H9 (cell line): ENCODE results near the gene MRFAP1. TPM values are rescaled to one million over a fixed set of nuclear protein-coding genes. Genes with fewer than 3 reads are reported as not detected.

Source experiments
- DNase-seq: peaks from one replicate; pipeline ENCODE4 v3.0.0-alpha.2; 2017
- H2AFZ ChIP-seq: one replicate; pipeline ENCODE4 v1.6.1; 2013; ENCODE audit warnings: mild to moderate bottlenecking, low read length, control low read depth, moderate library complexity
- H2AK5ac ChIP-seq: 2 replicates; pipeline ENCODE4 v1.6.1; 2013; ENCODE audit warnings: low read length, control low read depth, mixed read lengths; ENCODE audit not compliant: insufficient read length
- H2BK120ac ChIP-seq: one replicate; pipeline ENCODE4 v1.6.1; 2013; ENCODE audit warnings: low read depth, mild to moderate bottlenecking, low read length, control low read depth, inconsistent platforms; ENCODE audit not compliant: poor library complexity, severe bottlenecking
- H2BK12ac ChIP-seq: 2 replicates; pipeline ENCODE4 v1.6.1; 2013; ENCODE audit warnings: low read length, control low read depth, mixed read lengths, low read depth; ENCODE audit not compliant: insufficient read length
- H2BK15ac ChIP-seq: 2 replicates; pipeline ENCODE4 v1.6.1; 2013; ENCODE audit warnings: low read depth, low read length, control low read depth
- H2BK20ac ChIP-seq: one replicate; pipeline ENCODE4 v1.6.1; 2013; ENCODE audit warnings: low read depth, mild to moderate bottlenecking, low read length, control low read depth, inconsistent platforms; ENCODE audit not compliant: poor library complexity, severe bottlenecking
- H2BK5ac ChIP-seq: 2 replicates; pipeline ENCODE4 v1.6.1; 2013; ENCODE audit warnings: low read length, control low read depth, mixed read lengths; ENCODE audit not compliant: insufficient read length
- H3K14ac ChIP-seq: 2 replicates; pipeline ENCODE4 v1.6.1; 2013; ENCODE audit warnings: low read length, control low read depth; ENCODE audit not compliant: insufficient read depth
- H3K18ac ChIP-seq: 2 replicates; pipeline ENCODE4 v1.6.1; 2013; ENCODE audit warnings: low read depth, mild to moderate bottlenecking, mixed read lengths, low read length, control low read depth; ENCODE audit not compliant: insufficient read length
- H3K23ac ChIP-seq: 2 replicates; pipeline ENCODE4 v1.6.1; 2013; ENCODE audit warnings: low read length, control low read depth, mixed read lengths, low read depth; ENCODE audit not compliant: insufficient read length
- H3K23me2 ChIP-seq: 2 replicates; pipeline ENCODE4 v1.6.1; 2013; ENCODE audit warnings: low read depth, mild to moderate bottlenecking, mixed read lengths, low read length, control low read depth; ENCODE audit not compliant: insufficient read length, poor library complexity, severe bottlenecking
- H3K27ac ChIP-seq: 2 replicates; pipeline ENCODE4 v1.5.1; 2013; ENCODE audit warnings: low read length, control low read depth, mixed read lengths, low read depth; ENCODE audit not compliant: insufficient read length
- H3K27me3 ChIP-seq: 2 replicates; pipeline ENCODE4 v1.6.1; 2013; ENCODE audit warnings: low read length, control low read depth, inconsistent platforms; ENCODE audit not compliant: insufficient read depth
- H3K4ac ChIP-seq: 2 replicates; pipeline ENCODE4 v1.6.1; 2013; ENCODE audit warnings: low read depth, mild to moderate bottlenecking, control low read depth, inconsistent platforms, low read length, moderate library complexity
- H3K4me1 ChIP-seq: 2 replicates; pipeline ENCODE4 v1.6.1; 2013; ENCODE audit warnings: low read length, control low read depth, inconsistent platforms; ENCODE audit not compliant: insufficient read depth
- H3K4me2 ChIP-seq: 2 replicates; pipeline ENCODE4 v1.6.1; 2013; ENCODE audit warnings: low read length, control low read depth, mixed read lengths; ENCODE audit not compliant: insufficient read length, insufficient read depth
- H3K56ac ChIP-seq: 2 replicates; pipeline ENCODE4 v1.6.1; 2013; ENCODE audit warnings: low read depth, mild to moderate bottlenecking, mixed read lengths, low read length, control low read depth; ENCODE audit not compliant: insufficient read length
- H3K79me1 ChIP-seq: 2 replicates; pipeline ENCODE4 v1.6.1; 2013; ENCODE audit warnings: low read depth, mild to moderate bottlenecking, moderate library complexity, low read length, control low read depth, inconsistent platforms; ENCODE audit not compliant: insufficient read depth, poor library complexity, severe bottlenecking
- H3K79me2 ChIP-seq: 2 replicates; pipeline ENCODE4 v1.6.1; 2013; ENCODE audit warnings: low read length, control low read depth, inconsistent platforms; ENCODE audit not compliant: insufficient read depth
- H3K9ac ChIP-seq: 2 replicates; pipeline ENCODE4 v1.6.1; 2013; ENCODE audit warnings: low read length, control low read depth, mixed read lengths; ENCODE audit not compliant: insufficient read length; ENCODE audit errors: extremely low read depth
- H3K9me3 ChIP-seq: one replicate; pipeline ENCODE4 v1.6.1; 2013; ENCODE audit warnings: low read depth, low read length, inconsistent platforms; ENCODE audit not compliant: control insufficient read depth
- H3T11ph ChIP-seq: one replicate; pipeline ENCODE4 v1.6.1; 2013; ENCODE audit warnings: mild to moderate bottlenecking, low read length, control low read depth, inconsistent platforms
- H4K20me1 ChIP-seq: one replicate; pipeline ENCODE4 v1.6.1; 2013; ENCODE audit not compliant: control insufficient read depth, insufficient read length, insufficient read depth
- H4K5ac ChIP-seq: 2 replicates; pipeline ENCODE4 v1.6.1; 2013; ENCODE audit warnings: low read depth, mild to moderate bottlenecking, mixed read lengths, low read length, control low read depth; ENCODE audit not compliant: insufficient read length
- H4K8ac ChIP-seq: replicated peaks from 2 replicates; pipeline ENCODE4 v1.6.1; 2013; ENCODE audit warnings: low read length, control low read depth, mixed read lengths, low read depth; ENCODE audit not compliant: insufficient read length
- H4K91ac ChIP-seq: 2 replicates; pipeline ENCODE4 v1.6.1; 2013; ENCODE audit warnings: low read depth, mild to moderate bottlenecking, moderate library complexity, mixed read lengths, low read length, control low read depth; ENCODE audit not compliant: insufficient read length
- H3K27ac Mint-ChIP-seq, 3 experiments: 2 replicates in 2 of 3; 3 replicates in 1 of 3; pipeline ENCODE4 v1.8.0; 2020 to 2021; ENCODE audit warnings: mixed read lengths in 3 of 3, mild to moderate bottlenecking in 1 of 3, moderate library complexity in 1 of 3
- H3K27me3 Mint-ChIP-seq: 2 replicates; pipeline ENCODE4 v1.8.0; 2021; ENCODE audit warnings: low read depth, mild to moderate bottlenecking, moderate library complexity, mixed read lengths
- H3K36me3 Mint-ChIP-seq, 3 experiments: 2 replicates in 2 of 3; 3 replicates in 1 of 3; pipeline ENCODE4 v1.8.0; 2020 to 2021; ENCODE audit warnings: low read depth in 3 of 3, mixed read lengths in 3 of 3; ENCODE audit not compliant: insufficient read depth in 1 of 3
- H3K4me1 Mint-ChIP-seq, 2 experiments: 2 replicates each; pipeline ENCODE4 v1.8.0; 2020; ENCODE audit warnings: mixed read lengths in 2 of 2
- H3K4me3 Mint-ChIP-seq, 2 experiments: 2 replicates in 1 of 2; 3 replicates in 1 of 2; pipeline ENCODE4 v1.8.0; 2020 to 2021; ENCODE audit warnings: mild to moderate bottlenecking in 2 of 2, mixed read lengths in 2 of 2, moderate library complexity in 1 of 2
- H3K9me3 Mint-ChIP-seq, 2 experiments: 2 replicates in 1 of 2; 3 replicates in 1 of 2; pipeline ENCODE4 v1.8.0; 2020; ENCODE audit warnings: mild to moderate bottlenecking in 2 of 2, mixed read lengths in 2 of 2, moderate library complexity in 1 of 2
- WGBS: extraction: QIAGEN DNeasy Blood & Tissue Kit; methylation state at CpG from one replicate; pipeline ENCODE4 v1.1.7; 2013; ENCODE audit warnings: missing lambda C conversion rate, low lambda C conversion rate, mixed read lengths; ENCODE audit not compliant: insufficient read length; ENCODE audit errors: extremely low coverage; 5-methylcytosine and 5-hydroxymethylcytosine counted together
- total RNA-seq: library from RNA; stranded (reverse); gene quantifications from 2 replicates; pipeline ENCODE4 v1.2.1, GENCODE V29; 2021
- TF ChIP-seq, protein P1 (sequence below): fragments of 200-600 bp; sonication (generic); conservative IDR thresholded peaks from 3 replicates; pipeline ENCODE4 v1.8.0; 2021; ENCODE audit warnings: antibody characterized with exemption, mild to moderate bottlenecking

Gene MRFAP1
- total RNA-seq, 1 experiment from 2014 or later: 328 TPM

- Histone ChIP-seq H3K79me1 (no peaks in the 10 kb centered on the region), H3K23me2 (no peaks in the 10 kb centered on the region), H3K4ac (no peak overlapping the region), H4K8ac (no peak overlapping the region), H3K79me2 (no peaks in the 10 kb centered on the region), H4K91ac (no peak overlapping the region), H4K5ac (no peak overlapping the region), H3T11ph (no peak overlapping the region), H3K56ac (no peak overlapping the region), H3K27me3 (no peaks in the 10 kb centered on the region; the same call in 1 of the 2 replicates), H2BK12ac (no peak overlapping the region), H3K18ac (no peak overlapping the region), H3K14ac (no peak overlapping the region), H2AFZ (no peak overlapping the region), H2BK5ac (no peak overlapping the region), H2BK15ac (no peak overlapping the region), H4K20me1 (no peaks in the 10 kb centered on the region), H3K9ac (no peak overlapping the region), H2BK120ac (no peak overlapping the region), H2BK20ac (no peak overlapping the region), H3K9me3 (no peaks in the 10 kb centered on the region), H3K23ac (no peak overlapping the region), H2AK5ac (no peak overlapping the region), H3K4me1 (no peaks in the 10 kb centered on the region), H3K27ac (no peak overlapping the region), H3K4me2 (no peak overlapping the region)
- Mint-ChIP-seq H3K36me3 (peaks cover 8 to 37% (median 29%) of the 10 kb centered on the region in 3 experiments), H3K27ac (no peak overlapping the region), H3K4me1 (peaks cover 0 to 5% of the 10 kb centered on the region in 2 experiments; a peak in 1 of 4 replicates), H3K4me3 (no peak overlapping the region), H3K27me3 (peaks cover 8% of the 10 kb centered on the region), H3K9me3 (peaks cover 12 to 17% of the 10 kb centered on the region in 2 experiments)
- TF ChIP-seq, protein P1, sequence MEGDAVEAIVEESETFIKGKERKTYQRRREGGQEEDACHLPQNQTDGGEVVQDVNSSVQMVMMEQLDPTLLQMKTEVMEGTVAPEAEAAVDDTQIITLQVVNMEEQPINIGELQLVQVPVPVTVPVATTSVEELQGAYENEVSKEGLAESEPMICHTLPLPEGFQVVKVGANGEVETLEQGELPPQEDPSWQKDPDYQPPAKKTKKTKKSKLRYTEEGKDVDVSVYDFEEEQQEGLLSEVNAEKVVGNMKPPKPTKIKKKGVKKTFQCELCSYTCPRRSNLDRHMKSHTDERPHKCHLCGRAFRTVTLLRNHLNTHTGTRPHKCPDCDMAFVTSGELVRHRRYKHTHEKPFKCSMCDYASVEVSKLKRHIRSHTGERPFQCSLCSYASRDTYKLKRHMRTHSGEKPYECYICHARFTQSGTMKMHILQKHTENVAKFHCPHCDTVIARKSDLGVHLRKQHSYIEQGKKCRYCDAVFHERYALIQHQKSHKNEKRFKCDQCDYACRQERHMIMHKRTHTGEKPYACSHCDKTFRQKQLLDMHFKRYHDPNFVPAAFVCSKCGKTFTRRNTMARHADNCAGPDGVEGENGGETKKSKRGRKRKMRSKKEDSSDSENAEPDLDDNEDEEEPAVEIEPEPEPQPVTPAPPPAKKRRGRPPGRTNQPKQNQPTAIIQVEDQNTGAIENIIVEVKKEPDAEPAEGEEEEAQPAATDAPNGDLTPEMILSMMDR: no peak
- DNase-seq: no peak
- WGBS: no CpG with 5 or more reads among the region's 13 CpGs
Measured at GRCh38 chr4:6607368-6608055, 33.0 kb upstream of the MRFAP1 start.
